Thymus (tissue), 11 donors: ENCODE results near the gene ZNF595. TPM values are rescaled to one million over a fixed set of nuclear protein-coding genes. Genes with fewer than 3 reads are reported as not detected.
"Not testable (repeated sequence)": the region's sequence is repeated elsewhere in the genome, so short reads cannot be mapped to it uniquely, and the experiment has no call there.

Experiments used
- DNase-seq, 9 donors: peaks; one replicate each; pipeline ENCODE4 v3.0.0-alpha.2; 2013; ENCODE audit warnings: low spot score in 9 of 9, low read depth in 6 of 9, missing footprints in 1 of 9
- H3K27ac ChIP-seq, 2 donors: one replicate each; pipeline ENCODE4 v1.5.1; 2013; ENCODE audit warnings: control low read depth in 1 of 2, low read depth in 1 of 2, low read length in 1 of 2, mild to moderate bottlenecking in 1 of 2, moderate library complexity in 1 of 2
- H3K27me3 ChIP-seq, 2 donors: one replicate each; pipeline ENCODE4 v1.5.1; 2013; ENCODE audit warnings: low read length in 1 of 2; ENCODE audit not compliant: control insufficient read depth in 2 of 2, insufficient read depth in 1 of 2
- H3K36me3 ChIP-seq, 2 donors: one replicate each; pipeline ENCODE4 v1.5.1; 2013; ENCODE audit warnings: low read length in 1 of 2, mild to moderate bottlenecking in 1 of 2, moderate library complexity in 1 of 2; ENCODE audit not compliant: control insufficient read depth in 2 of 2, insufficient read depth in 2 of 2
- H3K4me1 ChIP-seq, 2 donors: one replicate each; pipeline ENCODE4 v1.5.1; 2013; ENCODE audit warnings: low read length in 2 of 2; ENCODE audit not compliant: control insufficient read depth in 2 of 2, insufficient read depth in 2 of 2
- H3K4me3 ChIP-seq, 2 donors: one replicate each; pipeline ENCODE4 v1.5.1; 2013; ENCODE audit warnings: low read length in 2 of 2, control low read depth in 1 of 2, mild to moderate bottlenecking in 1 of 2
- H3K9me3 ChIP-seq, 2 donors: one replicate each; pipeline ENCODE4 v1.5.1; 2013; ENCODE audit warnings: low read length in 1 of 2, mild to moderate bottlenecking in 1 of 2; ENCODE audit not compliant: control insufficient read depth in 2 of 2, insufficient read depth in 1 of 2
- WGBS: extraction: QIAGEN DNeasy Blood & Tissue Kit; methylation state at CpG from one replicate; pipeline ENCODE4 v1.1.7; 2013; 5-methylcytosine and 5-hydroxymethylcytosine counted together
- polyA plus RNA-seq: library from polyadenylated mRNA; stranded (reverse); fragments of 200-250 nt; gene quantifications from one replicate; pipeline ENCODE4 v1.2.3, GENCODE V29; 2013
- total RNA-seq: library from RNA; stranded (reverse); fragments of 120-200 nt; gene quantifications from one replicate; pipeline ENCODE4 v1.2.4, GENCODE V29; 2013
- donor health status: healthy.

The ZNF595 gene
- total and polyA plus RNA-seq, 2 donors = 10.2 to 15.4 TPM

- not testable (repeated sequence) for H3K4me1 ChIP-seq, H3K27ac ChIP-seq, H3K36me3 ChIP-seq, H3K4me3 ChIP-seq, H3K27me3 ChIP-seq, DNase-seq, H3K9me3 ChIP-seq
- no CpG with 5 or more reads among the region's 1 CpG for WGBS
These were observed 28.8 kb upstream of the ZNF595 start for GRCh38 chr4:24359-24758.

- not testable (repeated sequence) for DNase-seq, H3K36me3 ChIP-seq, H3K4me1 ChIP-seq, H3K9me3 ChIP-seq, H3K4me3 ChIP-seq, H3K27me3 ChIP-seq, H3K27ac ChIP-seq
- WGBS = 82% methylated on average over 3 of the region's 3 CpGs
These were observed 25.6 kb upstream of the ZNF595 start for GRCh38 chr4:27501-27900.

- H3K27ac ChIP-seq, H3K36me3 ChIP-seq, H3K9me3 ChIP-seq, DNase-seq, H3K4me1 ChIP-seq, H3K4me3 ChIP-seq, H3K27me3 ChIP-seq: not testable (repeated sequence)
- 43% methylated on average over 1 of the region's 3 CpGs for WGBS
These were observed 24.2 kb upstream of the ZNF595 start for GRCh38 chr4:28767-29542.

- not testable (repeated sequence) for H3K9me3 ChIP-seq, H3K4me1 ChIP-seq, DNase-seq, H3K4me3 ChIP-seq, H3K27ac ChIP-seq, H3K27me3 ChIP-seq, H3K36me3 ChIP-seq
- no CpG with 5 or more reads among the region's 6 CpGs for WGBS
These were observed 19.8 kb upstream of the ZNF595 start for GRCh38 chr4:33314-33713.

GRCh38 chr4:36559-37415, 16.3 kb upstream of the ZNF595 start:
- not testable (repeated sequence) for H3K36me3 ChIP-seq, H3K27me3 ChIP-seq, H3K4me1 ChIP-seq, H3K9me3 ChIP-seq, H3K27ac ChIP-seq, H3K4me3 ChIP-seq
- peak in 1 of 9 donors; percentile 0 for DNase-seq
- 83% methylated on average over 6 of the region's 6 CpGs for WGBS

- not testable (repeated sequence) for H3K4me1 ChIP-seq, H3K4me3 ChIP-seq, H3K27me3 ChIP-seq, H3K9me3 ChIP-seq, H3K27ac ChIP-seq, DNase-seq, H3K36me3 ChIP-seq
These were observed 14.9 kb upstream of the ZNF595 start for GRCh38 chr4:38202-38601.

GRCh38 chr4:43375-43774, 9.7 kb upstream of the ZNF595 start:
- DNase-seq, H3K9me3 ChIP-seq, H3K27ac ChIP-seq, H3K36me3 ChIP-seq, H3K4me3 ChIP-seq, H3K4me1 ChIP-seq, H3K27me3 ChIP-seq: not testable (repeated sequence)

- not testable (repeated sequence) for H3K27ac ChIP-seq, H3K4me1 ChIP-seq, H3K27me3 ChIP-seq, H3K9me3 ChIP-seq, H3K4me3 ChIP-seq, DNase-seq, H3K36me3 ChIP-seq
- 76% methylated on average over 4 of the region's 4 CpGs for WGBS
These were observed 1.9 kb upstream of the ZNF595 start for GRCh38 chr4:51253-51652.

GRCh38 chr4:51655-52277, 1.4 kb upstream of the ZNF595 start:
- 6% methylated on average over 5 of the region's 9 CpGs for WGBS
- not testable (repeated sequence) for H3K27ac ChIP-seq, H3K4me1 ChIP-seq

More at GRCh38 chr4:51655-52277, 1.4 kb upstream of the ZNF595 start:
- H3K36me3 ChIP-seq, H3K27me3 ChIP-seq, DNase-seq, H3K9me3 ChIP-seq, H3K4me3 ChIP-seq: not testable (repeated sequence)
